Stimulated activated CD8-positive, alpha-beta memory T cell treated with anti-CD3 and anti-CD28 coated beads, Interleukin-4, amount 100 ng/mL, for 1 hour (primary cell): ENCODE data around the gene GPR3.
"Not testable (repeated sequence)": the region's sequence is repeated elsewhere in the genome, so short reads cannot be mapped to it uniquely, and the experiment has no call there.

ENCODE experiments used
- DNase-seq, 2 donors: peaks; one replicate each; pipeline ENCODE4 v3.0.0-alpha.2; 2020; ENCODE audit warnings: low read depth in 2 of 2, low spot score in 1 of 2

GPR3 gene

GRCh38 chr1:27398405-27399149 is 6.2 kb downstream of the GPR3 start:
- DNase-seq: no peak

GRCh38 chr1:27399251-27400025 is 7.0 kb downstream of the GPR3 start:
- DNase-seq: no peak

- DNase-seq: no peak
These were observed 7.9 kb downstream of the GPR3 start for GRCh38 chr1:27400082-27400962.

- no peak for DNase-seq
These were observed 8.5 kb downstream of the GPR3 start for GRCh38 chr1:27400963-27401341.

GRCh38 chr1:27402349-27402754 is 9.9 kb downstream of the GPR3 start:
- no peak for DNase-seq

GRCh38 chr1:27403065-27403726 is 10.8 kb downstream of the GPR3 start:
- no peak for DNase-seq

- no peak for DNase-seq
These were observed 11.5 kb downstream of the GPR3 start for GRCh38 chr1:27403931-27404330.

GRCh38 chr1:27405074-27405473 is 12.7 kb downstream of the GPR3 start:
- DNase-seq: no peak

GRCh38 chr1:27405598-27406361 is 13.4 kb downstream of the GPR3 start:
- not testable (repeated sequence) for DNase-seq

- no peak for DNase-seq
These were observed 13.9 kb downstream of the GPR3 start for GRCh38 chr1:27406362-27406680.

- not testable (repeated sequence) for DNase-seq
These were observed 14.4 kb downstream of the GPR3 start for GRCh38 chr1:27406791-27407190.

- DNase-seq: no peak
These were observed 15.7 kb downstream of the GPR3 start for GRCh38 chr1:27408151-27408550.

GRCh38 chr1:27409669-27410068 is 17.2 kb downstream of the GPR3 start:
- DNase-seq: no peak

- DNase-seq: no peak
These were observed 18.3 kb downstream of the GPR3 start for GRCh38 chr1:27410709-27411108.

- DNase-seq: no peak
These were observed 20.1 kb downstream of the GPR3 start for GRCh38 chr1:27412502-27412901.

GRCh38 chr1:27413004-27413403 is 20.6 kb downstream of the GPR3 start:
- DNase-seq: no peak

- DNase-seq: no peak
These were observed 21.7 kb downstream of the GPR3 start for GRCh38 chr1:27414091-27414490.

- no peak for DNase-seq
These were observed 24.1 kb downstream of the GPR3 start for GRCh38 chr1:27416387-27417111.

GRCh38 chr1:27417713-27418112 is 25.3 kb downstream of the GPR3 start:
- no peak for DNase-seq
